Measurements from ENCODE around the gene HK2. TPM values are rescaled to one million over a fixed set of nuclear protein-coding genes. Genes with fewer than 3 reads are reported as not detected.

HK2 gene
- total and polyA plus RNA-seq, 2 donors (not counting 3 experiments of a cell fraction or from before 2014, with no cell fraction given) = 3.4 to 13.0 TPM

DNA sequence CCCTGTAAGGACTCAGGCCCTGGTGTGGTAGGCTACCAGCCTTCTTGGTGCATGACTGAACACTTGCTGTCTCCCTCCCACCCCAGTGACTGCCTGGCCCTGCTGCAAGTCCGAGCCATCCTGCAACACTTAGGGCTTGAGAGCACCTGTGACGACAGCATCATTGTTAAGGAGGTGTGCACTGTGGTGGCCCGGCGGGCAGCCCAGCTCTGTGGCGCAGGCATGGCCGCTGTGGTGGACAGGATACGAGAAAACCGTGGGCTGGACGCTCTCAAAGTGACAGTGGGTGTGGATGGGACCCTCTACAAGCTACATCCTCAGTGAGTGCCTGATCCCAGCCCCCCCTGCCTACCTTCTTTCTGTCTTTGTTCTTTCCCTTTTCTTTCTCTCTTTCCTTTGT, 55.2 kb downstream of the HK2 start:
- ChIA-PET CTCF (no interaction called here), POLR2A (no interaction called here)
- no TSS peak for BruUV-seq (replicated peaks)
- Histone ChIP-seq H3K9me3 (replicated peaks; ENCODE audit: control insufficient read depth, insufficient read depth, low read length) (no peaks in the 10 kb centered on the region), H4K20me1 (replicated peaks; ENCODE audit: control insufficient read depth, extremely low read depth, insufficient read depth, low read length) (no peaks in the 10 kb centered on the region), H3K9me1 (replicated peaks; ENCODE audit: control insufficient read depth, extremely low read depth, insufficient read depth, low read length) (no peaks in the 10 kb centered on the region), H3K4me2 (ENCODE audit: insufficient read depth, low read length) (no peak overlapping the region), H2AFZ (ENCODE audit: low read depth, low read length) (no peak overlapping the region), H3K4me3 (replicated peaks in 1 of 3; ENCODE audit: insufficient read depth in 1 of 3, low read depth in 1 of 3, low read length in 3 of 3) (no peak overlapping the region), H3K79me2 (ENCODE audit: control insufficient read depth, insufficient read depth, low read length) (no peaks in the 10 kb centered on the region), H3K9ac (replicated peaks; ENCODE audit: extremely low read depth, insufficient read depth, low read length) (no peak overlapping the region), H3K27ac (ENCODE audit: insufficient read depth, low read depth, low read length) (no peak overlapping the region), H3K36me3 (ENCODE audit: control insufficient read depth in 2 of 2, extremely low read depth in 1 of 2, insufficient read depth in 2 of 2, low read length in 2 of 2) (peaks cover 0 to 1% of the 10 kb centered on the region in 2 experiments), H3K27me3 (ENCODE audit: control insufficient read depth in 2 of 2, insufficient read depth in 2 of 2, low read length in 2 of 2) (no peaks in the 10 kb centered on the region), H3K4me1 (ENCODE audit: control insufficient read depth, extremely low read depth, insufficient read depth, low read length) (peaks cover 16% of the 10 kb centered on the region)
- TF ChIP-seq CTCF (IDR thresholded peaks at IDR 0.05; ENCODE audit: extremely low read depth in 1 of 2, insufficient read depth in 1 of 2, low read depth in 1 of 2, low read length in 2 of 2) (no peak), GATA2 (IDR thresholded peaks at IDR 0.05; ENCODE audit: insufficient read depth, insufficient read length, low read depth, low read length) (no peak), POLR2A (IDR thresholded peaks at IDR 0.05; ENCODE audit: low read depth, low read length) (no peak)
- TF ChIP-seq, protein P1, sequence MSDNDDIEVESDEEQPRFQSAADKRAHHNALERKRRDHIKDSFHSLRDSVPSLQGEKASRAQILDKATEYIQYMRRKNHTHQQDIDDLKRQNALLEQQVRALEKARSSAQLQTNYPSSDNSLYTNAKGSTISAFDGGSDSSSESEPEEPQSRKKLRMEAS (IDR thresholded peaks at IDR 0.05; ENCODE audit: insufficient read depth, insufficient read length) = no peak
- FAIRE-seq (no peak), DNase-seq (ENCODE audit: low read depth, low spot score) (no peak)
- dilution Hi-C loops (cut with MboI; ENCODE audit: extremely low pct_ligation_motif_present, low sequenced_read_pairs) (no loop called here), intact Hi-C loops (cut with micrococcal nuclease) (no loop called here)

DNA sequence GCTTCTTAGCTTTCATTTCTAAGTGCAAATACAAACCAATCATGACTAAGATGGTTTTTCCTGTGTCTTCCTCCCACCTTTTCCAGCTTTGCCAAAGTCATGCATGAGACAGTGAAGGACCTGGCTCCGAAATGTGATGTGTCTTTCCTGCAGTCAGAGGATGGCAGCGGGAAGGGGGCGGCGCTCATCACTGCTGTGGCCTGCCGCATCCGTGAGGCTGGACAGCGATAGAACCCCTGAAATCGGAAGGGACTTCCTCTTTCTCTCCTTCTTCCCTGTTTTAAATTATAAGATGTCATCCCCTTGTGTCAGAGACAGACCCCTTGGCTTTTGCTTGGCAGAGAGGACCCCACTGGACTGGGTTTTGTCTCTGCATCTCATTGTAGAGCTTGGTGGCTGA, 56.8 kb downstream of the HK2 start:
- Histone ChIP-seq H3K79me2 (ENCODE audit: control insufficient read depth, insufficient read depth, low read length) (no peaks in the 10 kb centered on the region), H3K9ac (replicated peaks; ENCODE audit: extremely low read depth, insufficient read depth, low read length) (no peak overlapping the region), H3K4me3 (replicated peaks in 1 of 3; ENCODE audit: insufficient read depth in 1 of 3, low read depth in 1 of 3, low read length in 3 of 3) (no peak overlapping the region), H2AFZ (ENCODE audit: low read depth, low read length) (no peak overlapping the region), H3K9me1 (replicated peaks; ENCODE audit: control insufficient read depth, extremely low read depth, insufficient read depth, low read length) (no peaks in the 10 kb centered on the region), H4K20me1 (replicated peaks; ENCODE audit: control insufficient read depth, extremely low read depth, insufficient read depth, low read length) (no peaks in the 10 kb centered on the region), H3K9me3 (replicated peaks; ENCODE audit: control insufficient read depth, insufficient read depth, low read length) (no peaks in the 10 kb centered on the region), H3K36me3 (ENCODE audit: control insufficient read depth in 2 of 2, extremely low read depth in 1 of 2, insufficient read depth in 2 of 2, low read length in 2 of 2) (no peaks in the 10 kb centered on the region), H3K4me2 (ENCODE audit: insufficient read depth, low read length) (no peak overlapping the region), H3K27ac (ENCODE audit: insufficient read depth, low read depth, low read length) (no peak overlapping the region), H3K27me3 (ENCODE audit: control insufficient read depth in 2 of 2, insufficient read depth in 2 of 2, low read length in 2 of 2) (no peaks in the 10 kb centered on the region), H3K4me1 (ENCODE audit: control insufficient read depth, extremely low read depth, insufficient read depth, low read length) (peaks cover 22% of the 10 kb centered on the region)
- ChIA-PET CTCF (no interaction called here), POLR2A (no interaction called here)
- TF ChIP-seq JUN (IDR thresholded peaks at IDR 0.05; ENCODE audit: borderline replicate concordance, insufficient read depth, insufficient read length, low read depth) (no peak), CTCF (IDR thresholded peaks at IDR 0.05; ENCODE audit: extremely low read depth in 1 of 2, insufficient read depth in 1 of 2, low read depth in 1 of 2, low read length in 2 of 2) (no peak), FOS (IDR thresholded peaks at IDR 0.05; ENCODE audit: borderline replicate concordance, insufficient read depth, low read length) (no peak), EZH2 (IDR thresholded peaks at IDR 0.05; ENCODE audit: borderline replicate concordance, low read depth, low read length, severe bottlenecking) (no peak)
- TF ChIP-seq, protein P1 (IDR thresholded peaks at IDR 0.05; ENCODE audit: insufficient read depth, insufficient read length) = no peak
- dilution Hi-C loops (cut with MboI; ENCODE audit: extremely low pct_ligation_motif_present, low sequenced_read_pairs) = no loop called here
- FAIRE-seq = no peak
- no TSS peak for BruUV-seq (replicated peaks)
- DNase-seq (ENCODE audit: low read depth, low spot score) = no peak
- intact Hi-C loops (cut with micrococcal nuclease) = no loop called here
